IMR-90 (cell line): ENCODE data around the gene R3HDM2. TPM values are rescaled to one million over a fixed set of nuclear protein-coding genes. Genes with fewer than 3 reads are reported as not detected.

Experiments used
- ATAC-seq: fragments of 200-7000 bp; cut with Tn5 transposase; 2 replicates; pipeline ENCODE4 v1.9.1; 2020; ENCODE audit warnings: low read depth, mild to moderate bottlenecking, moderate library complexity
- BruUV-seq: library from RNA; stranded (reverse); fragments of 400-500 nt; replicated peaks from 2 replicates; lab custom pipeline; 2021; lab: Mats Ljungman, UMichigan
- CTCF ChIA-PET: fragments of 300-600 bp; formaldehyde crosslinking; extraction: SDS; loops from one replicate; lab custom pipeline; 2021; ENCODE audit warnings: antibody characterized with exemption; lab: Yijun Ruan, JAX
- POLR2A ChIA-PET: fragments of 300-600 bp; sonication (Branson Sonifier 250); formaldehyde crosslinking; loops from one replicate; lab custom pipeline; 2022; ENCODE audit warnings: antibody characterized with exemption; ENCODE audit not compliant: unreplicated experiment; lab: Charles Lee
- DNase-seq: peaks from one replicate; pipeline ENCODE4 v3.0.0; 2013
- H2AFZ ChIP-seq: replicated peaks from 2 replicates; pipeline ENCODE3; 2013; ENCODE audit warnings: low read length, mild to moderate bottlenecking; ENCODE audit not compliant: poor library complexity
- H2AK5ac ChIP-seq: 2 replicates; pipeline ENCODE4 v1.6.1; 2013; ENCODE audit warnings: low read depth, low read length, inconsistent platforms
- H2AK9ac ChIP-seq: replicated peaks from 2 replicates; pipeline ENCODE3; 2013; ENCODE audit warnings: mild to moderate bottlenecking, low read depth, low read length, moderate library complexity; ENCODE audit not compliant: poor library complexity
- H2BK120ac ChIP-seq: 2 replicates; pipeline ENCODE4 v1.6.1; 2013; ENCODE audit warnings: low read depth, low read length, inconsistent platforms
- H2BK15ac ChIP-seq: 3 replicates; pipeline ENCODE4 v1.6.1; 2013; ENCODE audit warnings: low read depth, low read length, inconsistent platforms
- H2BK20ac ChIP-seq: 2 replicates; pipeline ENCODE4 v1.6.1; 2013; ENCODE audit warnings: low read depth, mild to moderate bottlenecking, inconsistent platforms, low read length, moderate library complexity
- H2BK5ac ChIP-seq: 2 replicates; pipeline ENCODE4 v1.6.1; 2013; ENCODE audit warnings: mild to moderate bottlenecking, low read depth, low read length, inconsistent platforms; ENCODE audit not compliant: poor library complexity, severe bottlenecking
- H3K14ac ChIP-seq: replicated peaks from 2 replicates; pipeline ENCODE4 v1.6.1; 2013; ENCODE audit warnings: low read depth, low read length, inconsistent platforms
- H3K18ac ChIP-seq: 2 replicates; pipeline ENCODE4 v1.6.1; 2013; ENCODE audit warnings: low read depth, low read length, control low read depth
- H3K23ac ChIP-seq: 2 replicates; pipeline ENCODE4 v1.6.1; 2013; ENCODE audit warnings: low read depth, low read length, inconsistent platforms
- H3K27ac ChIP-seq: 2 replicates; pipeline ENCODE4 v1.5.1; 2013; ENCODE audit warnings: mild to moderate bottlenecking, control low read depth, low read length; ENCODE audit not compliant: insufficient read depth
- H3K27me3 ChIP-seq: 2 replicates; pipeline ENCODE4 v1.6.1; 2013; ENCODE audit warnings: low read length; ENCODE audit not compliant: control insufficient read depth, insufficient read depth
- H3K36me3 ChIP-seq: 2 replicates; pipeline ENCODE4 v1.6.1; 2013; ENCODE audit warnings: low read length, mixed read lengths; ENCODE audit not compliant: control insufficient read depth, insufficient read depth
- H3K4ac ChIP-seq: 2 replicates; pipeline ENCODE4 v1.6.1; 2013; ENCODE audit warnings: low read depth, low read length, inconsistent platforms
- H3K4me1 ChIP-seq: 2 replicates; pipeline ENCODE4 v1.6.1; 2013; ENCODE audit warnings: low read length, mixed read lengths; ENCODE audit not compliant: control insufficient read depth, insufficient read depth
- H3K4me2 ChIP-seq: 2 replicates; pipeline ENCODE4 v1.6.1; 2013; ENCODE audit warnings: low read depth, mild to moderate bottlenecking, control low read depth, low read length, moderate library complexity
- H3K4me3 ChIP-seq: 2 replicates; pipeline ENCODE4 v1.5.1; 2013; ENCODE audit warnings: low read depth, mild to moderate bottlenecking, control low read depth, low read length, moderate library complexity; ENCODE audit not compliant: insufficient read depth
- H3K56ac ChIP-seq: 2 replicates; pipeline ENCODE4 v1.6.1; 2013; ENCODE audit warnings: low read length, inconsistent platforms; ENCODE audit not compliant: insufficient read depth; ENCODE audit errors: extremely low read depth
- H3K79me1 ChIP-seq, 2 experiments: 2 replicates each; pipeline ENCODE4 v1.6.1; 2013; ENCODE audit warnings: low read length in 2 of 2, inconsistent platforms in 1 of 2, low read depth in 1 of 2
- H3K9ac ChIP-seq: 2 replicates; pipeline ENCODE4 v1.6.1; 2013; ENCODE audit warnings: low read depth, low read length, control low read depth
- H3K9me1 ChIP-seq: 2 replicates; pipeline ENCODE4 v1.6.1; 2013; ENCODE audit warnings: low read length, inconsistent platforms; ENCODE audit not compliant: insufficient read depth
- H3K9me3 ChIP-seq: 2 replicates; pipeline ENCODE4 v1.6.1; 2013; ENCODE audit warnings: low read length; ENCODE audit not compliant: control insufficient read depth, insufficient read depth
- H4K20me1 ChIP-seq: 2 replicates; pipeline ENCODE4 v1.6.1; 2013; ENCODE audit warnings: low read length, inconsistent platforms; ENCODE audit not compliant: insufficient read depth
- H4K5ac ChIP-seq: 2 replicates; pipeline ENCODE4 v1.6.1; 2013; ENCODE audit warnings: mild to moderate bottlenecking, low read depth, low read length, control low read depth
- H4K8ac ChIP-seq, 2 experiments: 2 replicates each; pipeline ENCODE4 v1.6.1; 2013; ENCODE audit warnings: low read depth in 2 of 2, low read length in 2 of 2, control low read depth in 1 of 2, inconsistent platforms in 1 of 2
- H4K91ac ChIP-seq: 2 replicates; pipeline ENCODE4 v1.6.1; 2013; ENCODE audit warnings: low read depth, low read length, inconsistent platforms; ENCODE audit not compliant: insufficient read depth
- BHLHE40 ChIP-seq: fragments of 150-350 bp; IDR thresholded peaks from 2 replicates; pipeline ENCODE4 v1.6.1; 2016; ENCODE audit warnings: mild to moderate bottlenecking, low read depth, low read length
- CEBPB ChIP-seq: IDR thresholded peaks from 2 replicates; pipeline ENCODE4 v1.6.1; 2012; ENCODE audit warnings: low read depth, low read length, improper control_type of control experiment
- CHD1 ChIP-seq: IDR thresholded peaks from 2 replicates; pipeline ENCODE4 v1.6.1; 2012; ENCODE audit warnings: low read depth, low read length, improper control_type of control experiment
- CTCF ChIP-seq: conservative IDR thresholded peaks from 2 replicates; pipeline ENCODE4 v1.5.1; 2012; ENCODE audit warnings: mild to moderate bottlenecking, low read depth, low read length, improper control_type of control experiment
- ELK1 ChIP-seq: fragments of 150-350 bp; IDR thresholded peaks from 2 replicates; pipeline ENCODE4 v1.6.1; 2016; ENCODE audit warnings: low read depth, mild to moderate bottlenecking, low read length, moderate library complexity, borderline replicate concordance
- FOS ChIP-seq: fragments of 150-350 bp; IDR thresholded peaks from 2 replicates; pipeline ENCODE4 v1.6.1; 2016; ENCODE audit warnings: low read depth, low read length
- MAFK ChIP-seq: IDR thresholded peaks from 2 replicates; pipeline ENCODE4 v1.6.1; 2012; ENCODE audit warnings: low read depth, low read length, improper control_type of control experiment
- MAZ ChIP-seq: IDR thresholded peaks from 2 replicates; pipeline ENCODE4 v1.6.1; 2012; ENCODE audit warnings: low read depth, mild to moderate bottlenecking, low read length, improper control_type of control experiment, moderate library complexity, borderline replicate concordance
- MXI1 ChIP-seq: IDR thresholded peaks from 2 replicates; pipeline ENCODE4 v1.6.1; 2012; ENCODE audit warnings: low read depth, mild to moderate bottlenecking, low read length, moderate library complexity, borderline replicate concordance
- NFE2L2 ChIP-seq: fragments of 150-350 bp; IDR thresholded peaks from 2 replicates; pipeline ENCODE4 v1.6.1; 2016; ENCODE audit warnings: low read depth, mild to moderate bottlenecking, low read length
- POLR2A ChIP-seq: IDR thresholded peaks from 2 replicates; pipeline ENCODE4 v1.6.1; 2012; ENCODE audit warnings: mild to moderate bottlenecking, low read depth, low read length
- RAD21 ChIP-seq: IDR thresholded peaks from 2 replicates; pipeline ENCODE4 v1.6.1; 2012; ENCODE audit warnings: low read length, improper control_type of control experiment
- RCOR1 ChIP-seq: IDR thresholded peaks from 2 replicates; pipeline ENCODE4 v1.6.1; 2012; ENCODE audit warnings: mild to moderate bottlenecking, low read length, improper control_type of control experiment; ENCODE audit not compliant: insufficient replicate concordance
- RFX5 ChIP-seq: IDR thresholded peaks from 2 replicates; pipeline ENCODE4 v1.8.0; 2012; ENCODE audit warnings: low read depth, mild to moderate bottlenecking, low read length, moderate library complexity
- SMC3 ChIP-seq: fragments of 150-350 bp; IDR thresholded peaks from 2 replicates; pipeline ENCODE4 v1.6.1; 2016; ENCODE audit warnings: low read depth, mild to moderate bottlenecking, antibody characterized with exemption, low read length, moderate library complexity
- USF2 ChIP-seq: fragments of 150-350 bp; IDR thresholded peaks from 2 replicates; pipeline ENCODE4 v1.6.1; 2017; ENCODE audit warnings: mild to moderate bottlenecking, antibody characterized with exemption, low read length, low read depth
- WGBS, 2 experiments: methylation state at CpG; one replicate each; pipeline versions ENCODE4 v1.1.5 to v1.1.7; 2013; ENCODE audit warnings: missing lambda C conversion rate in 2 of 2; ENCODE audit not compliant: insufficient read length in 1 of 2; ENCODE audit errors: extremely low coverage in 2 of 2; 5-methylcytosine and 5-hydroxymethylcytosine counted together
- dilution Hi-C: fragments of 300-500 bp; cut with HindIII; formaldehyde crosslinking; loops from one replicate; pipeline ENCODE4 v1.14.3; 2018; ENCODE audit warnings: low sequenced_read_pairs; ENCODE audit not compliant: unreplicated experiment
- in situ Hi-C: fragments of 300-500 bp; cut with MboI; formaldehyde crosslinking; loops from 3 replicates; pipeline ENCODE4 v1.14.3; 2019; ENCODE audit warnings: low sequenced_read_pairs, inconsistent platforms, mixed read lengths
- intact Hi-C: fragments of 100-400 bp; cut with micrococcal nuclease; formaldehyde crosslinking; loops from 2 replicates; pipeline ENCODE4 v1.10.0; 2022
- polyA plus RNA-seq, 3 experiments: library from polyadenylated mRNA; depleted of rRNA; stranded (reverse); fragments of >200 nt; gene quantifications; 2 replicates each; pipeline ENCODE4 v1.2.3, GENCODE V29; 2012; ENCODE audit warnings: low replicate concordance in 1 of 3
- total RNA-seq: library from RNA; depleted of rRNA; stranded (reverse); fragments of >200 nt; gene quantifications from 2 replicates; pipeline ENCODE4 v1.2.3, GENCODE V29; 2012

The R3HDM2 gene
- total and polyA plus RNA-seq, 2 of the 4 experiments (the other 2 are of a cell fraction), result 7.5 to 28.4 TPM

GRCh38 chr12:57204454-57204853 is 226.4 kb downstream of the R3HDM2 start:
- peaks cover 4 to 11% of the 10 kb centered on the region in 2 experiments; a peak in 2 of 4 replicates for H3K79me1 ChIP-seq
- intact Hi-C loops, result no loop called here
- DNase-seq, result no peak
- H3K9me3 ChIP-seq, result no peaks in the 10 kb centered on the region
- no peak overlapping the region for H3K56ac ChIP-seq
- no peak for TF ChIP-seq BHLHE40
- TF ChIP-seq MAFK, result no peak
- no peak for TF ChIP-seq RAD21
- no peak for TF ChIP-seq SMC3
- no peak for TF ChIP-seq RFX5
- no peak for TF ChIP-seq RCOR1
- no peak for TF ChIP-seq CTCF
- no peak for TF ChIP-seq ELK1
- no peak for TF ChIP-seq CHD1
- TF ChIP-seq FOS, result no peak
- TF ChIP-seq MXI1, result no peak
- TF ChIP-seq USF2, result no peak
- TF ChIP-seq MAZ, result no peak
- TF ChIP-seq POLR2A, result no peak
- TF ChIP-seq NFE2L2, result no peak
- no peak for TF ChIP-seq CEBPB
- no peak overlapping the region for H4K8ac ChIP-seq
- H2AK5ac ChIP-seq, result no peak overlapping the region
- ChIA-PET CTCF (no interaction called here), POLR2A (no interaction called here)
- 96% methylated on average over 14 of the region's 19 CpGs; no CpG with 5 or more reads in 1 of the 2 experiments for WGBS, 2 experiments
- H2BK15ac ChIP-seq, result no peak overlapping the region
- no peak overlapping the region for H2BK5ac ChIP-seq
- H3K23ac ChIP-seq, result no peak overlapping the region
- no peaks in the 10 kb centered on the region for H3K9me1 ChIP-seq
- no peak overlapping the region for H3K4me3 ChIP-seq
- no peak overlapping the region for H4K5ac ChIP-seq
- H4K20me1 ChIP-seq, result peaks cover 14% of the 10 kb centered on the region
- no peak overlapping the region for H3K4ac ChIP-seq
- no peak overlapping the region for H2AK9ac ChIP-seq
- H2BK120ac ChIP-seq, result no peak overlapping the region
- dilution Hi-C loops, result no loop called here
- H3K4me2 ChIP-seq, result no peak overlapping the region
- H2AFZ ChIP-seq, result no peak overlapping the region
- H4K91ac ChIP-seq, result no peak overlapping the region
- no peaks in the 10 kb centered on the region for H3K27me3 ChIP-seq
- in situ Hi-C loops, result no loop called here
- H3K27ac ChIP-seq, result no peak overlapping the region
- H3K36me3 ChIP-seq, result peaks cover 96% of the 10 kb centered on the region
- no peak overlapping the region for H3K9ac ChIP-seq
- H3K14ac ChIP-seq, result no peak overlapping the region
- no peak overlapping the region for H3K18ac ChIP-seq
- BruUV-seq, result no TSS peak
- H3K4me1 ChIP-seq, result no peaks in the 10 kb centered on the region
- no peak for ATAC-seq
- no peak overlapping the region for H2BK20ac ChIP-seq
